Measurements from ENCODE around the gene ATP6V0C. TPM values are rescaled to one million over a fixed set of nuclear protein-coding genes. Genes with fewer than 3 reads are reported as not detected.

The ATP6V0C gene
- total and polyA plus RNA-seq, 2 of the 8 experiments (the other 6 are each of a cell fraction or from before 2014, with no cell fraction given) = 125 to 176 TPM

DNA sequence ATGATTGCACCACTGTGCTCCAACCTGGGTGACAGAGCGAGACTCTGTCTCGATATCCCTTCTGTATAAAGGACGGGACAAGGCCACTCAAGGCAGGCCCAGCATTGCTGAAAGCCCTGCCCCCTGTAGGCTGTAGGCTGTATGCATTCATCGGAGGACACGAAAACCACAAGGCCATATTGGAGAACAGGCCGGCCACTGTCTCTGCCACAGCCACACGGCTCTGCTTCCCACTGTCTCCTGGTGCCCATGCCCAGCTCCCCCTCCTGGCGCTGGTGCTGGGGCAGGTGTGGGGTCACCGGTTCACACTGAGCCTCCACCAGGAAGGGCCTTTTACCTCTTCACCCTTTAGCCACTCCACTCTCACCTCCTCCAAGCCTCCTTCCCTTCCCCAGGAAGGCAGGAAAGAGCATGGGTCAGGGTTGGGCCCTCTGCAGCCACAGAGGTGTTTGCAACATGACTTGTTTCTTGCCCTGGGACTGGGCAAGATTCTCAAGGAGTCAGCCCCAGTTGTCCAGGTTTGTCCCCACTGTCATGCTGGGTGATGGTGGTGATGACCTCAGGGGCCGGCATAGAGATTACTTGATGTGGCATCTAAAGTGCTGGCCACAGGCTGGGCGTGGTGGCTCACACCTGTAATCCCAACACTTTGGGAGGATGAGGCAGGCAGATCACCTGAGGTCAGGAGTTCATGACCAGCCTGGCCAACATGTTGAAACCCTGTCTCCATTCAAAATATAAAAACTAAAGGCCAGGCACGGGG lies 47.9 kb upstream of the ATP6V0C start (continued):
- TF ChIP-seq SAP30 (IDR thresholded peaks at IDR 0.05; ENCODE audit: insufficient read depth, insufficient replicate concordance, low read length) = no peak
- no peak for TF ChIP-seq TAF7 (optimal IDR thresholded peaks at IDR 0.05; ENCODE audit: borderline replicate concordance, low read depth, low read length)
- TF ChIP-seq CTCF (IDR thresholded peaks at IDR 0.05; ENCODE audit: control extremely low read depth in 1 of 3, insufficient read depth in 1 of 3, low read depth in 1 of 3, low read length in 3 of 3) = peak in 2 of 3 experiments; percentile 51 to 78; a peak in 3 of 4 replicates
- TF ChIP-seq EGR1 (IDR thresholded peaks at IDR 0.05; ENCODE audit: borderline replicate concordance, low read depth, low read length) = peak; percentile 82; the same call in 1 of the 2 replicates
- TF ChIP-seq NANOG (IDR thresholded peaks at IDR 0.05; ENCODE audit: insufficient read depth, low read depth, low read length, poor library complexity, severe bottlenecking) = no peak

Data from H1 (cell line).